Stimulated activated memory B cell treated with anti-CD40 and anti-IgM and Interleukin-4, amounts not matched to agents 10 μg/mL and 1 μg/mL and 100 μg/mL, for 72 hours (primary cell): ENCODE measurements around the gene SMYD3.

ENCODE experiments used
- ATAC-seq: fragments of 150-1000 bp; cut with Tn5 transposase; 2 replicates; pipeline ENCODE4 v1.10.0; 2021
- H3K27ac Mint-ChIP-seq: one replicate; pipeline ENCODE4 v1.8.0; 2022; ENCODE audit warnings: mild to moderate bottlenecking, mixed read lengths
- H3K27me3 Mint-ChIP-seq: one replicate; pipeline ENCODE4 v1.8.0; 2022; ENCODE audit warnings: mixed read lengths
- H3K36me3 Mint-ChIP-seq: one replicate; pipeline ENCODE4 v1.8.0; 2022; ENCODE audit warnings: mixed read lengths
- H3K4me1 Mint-ChIP-seq: one replicate; pipeline ENCODE4 v1.8.0; 2022; ENCODE audit warnings: mixed read lengths
- H3K4me3 Mint-ChIP-seq: one replicate; pipeline ENCODE4 v1.8.0; 2022; ENCODE audit warnings: mild to moderate bottlenecking, moderate library complexity, mixed read lengths
- H3K9me3 Mint-ChIP-seq: one replicate; pipeline ENCODE4 v1.8.0; 2022; ENCODE audit warnings: mixed read lengths

SMYD3 gene

GRCh38 chr1:246292571-246292970, 214.5 kb downstream of the SMYD3 start:
- H3K4me3 Mint-ChIP-seq: no peak overlapping the region
- H3K4me1 Mint-ChIP-seq: peaks cover 4% of the 10 kb centered on the region
- no peaks in the 10 kb centered on the region for H3K9me3 Mint-ChIP-seq
- ATAC-seq: no peak
- H3K36me3 Mint-ChIP-seq: peaks cover 28% of the 10 kb centered on the region
- H3K27me3 Mint-ChIP-seq: no peaks in the 10 kb centered on the region
- no peak overlapping the region for H3K27ac Mint-ChIP-seq

GRCh38 chr1:246291127-246291526, 216.0 kb downstream of the SMYD3 start:
- Mint-ChIP-seq H3K27me3 (no peaks in the 10 kb centered on the region), H3K4me1 (no peaks in the 10 kb centered on the region), H3K36me3 (peaks cover 17% of the 10 kb centered on the region), H3K27ac (no peak overlapping the region), H3K4me3 (no peak overlapping the region), H3K9me3 (no peaks in the 10 kb centered on the region)
- no peak for ATAC-seq

- Mint-ChIP-seq H3K27me3 (no peaks in the 10 kb centered on the region), H3K9me3 (no peaks in the 10 kb centered on the region), H3K4me3 (no peak overlapping the region), H3K36me3 (peaks cover 30% of the 10 kb centered on the region), H3K27ac (no peak overlapping the region), H3K4me1 (no peaks in the 10 kb centered on the region)
- no peak for ATAC-seq
Observed at GRCh38 chr1:246283771-246284410, 223.2 kb downstream of the SMYD3 start.

DNA sequence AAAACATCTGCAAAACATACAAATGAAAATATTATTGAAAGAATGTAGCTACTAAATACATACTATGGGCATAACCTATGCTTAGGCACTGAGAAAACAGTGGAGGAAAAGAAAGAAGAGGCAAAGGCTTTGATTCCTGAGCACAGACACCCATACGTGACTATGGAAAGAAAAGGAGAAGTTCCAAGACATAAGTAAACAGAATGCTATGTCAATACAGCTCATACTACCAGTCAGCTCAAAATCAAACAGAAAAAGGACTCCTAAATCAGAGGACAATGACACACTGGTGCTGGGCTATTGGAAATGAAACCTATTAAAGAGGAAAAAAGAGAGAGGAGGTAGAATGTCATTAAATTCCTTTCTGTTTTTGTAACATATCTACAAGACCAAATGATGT, 225.4 kb downstream of the SMYD3 start:
- Mint-ChIP-seq H3K4me1 (no peaks in the 10 kb centered on the region), H3K27ac (no peak overlapping the region), H3K36me3 (peaks cover 33% of the 10 kb centered on the region), H3K27me3 (no peaks in the 10 kb centered on the region), H3K9me3 (no peaks in the 10 kb centered on the region), H3K4me3 (no peak overlapping the region)
- no peak for ATAC-seq

- H3K4me3 Mint-ChIP-seq: no peak overlapping the region
- H3K27me3 Mint-ChIP-seq: no peaks in the 10 kb centered on the region
- no peak for ATAC-seq
- H3K27ac Mint-ChIP-seq: no peak overlapping the region
- H3K4me1 Mint-ChIP-seq: no peaks in the 10 kb centered on the region
- H3K36me3 Mint-ChIP-seq: peaks cover 33% of the 10 kb centered on the region
- H3K9me3 Mint-ChIP-seq: no peaks in the 10 kb centered on the region
Observed at GRCh38 chr1:246281195-246281594, 225.9 kb downstream of the SMYD3 start.

DNA sequence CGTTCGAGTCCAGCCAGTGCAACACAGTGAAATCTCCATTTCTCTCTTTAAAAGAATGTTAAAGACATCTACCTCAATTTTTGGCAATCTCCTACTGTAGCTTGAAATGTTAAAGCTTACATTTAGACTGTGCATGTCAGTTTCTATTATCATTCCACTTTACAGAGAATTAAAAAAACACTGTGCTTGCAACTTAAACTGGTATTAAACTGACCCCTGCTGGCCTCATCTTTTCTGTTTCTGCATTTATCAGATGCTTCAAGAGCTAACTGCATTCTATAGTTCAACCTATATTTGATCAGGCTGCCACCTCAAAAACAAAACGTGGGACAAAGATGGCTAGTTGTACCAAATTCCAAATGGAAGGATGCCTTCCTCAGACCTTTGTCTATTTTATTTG, 226.5 kb downstream of the SMYD3 start:
- Mint-ChIP-seq H3K27ac (no peak overlapping the region), H3K4me1 (no peaks in the 10 kb centered on the region), H3K9me3 (no peaks in the 10 kb centered on the region), H3K4me3 (no peak overlapping the region), H3K36me3 (peaks cover 30% of the 10 kb centered on the region), H3K27me3 (no peaks in the 10 kb centered on the region)
- no peak for ATAC-seq

GRCh38 chr1:246279402-246279801, 227.7 kb downstream of the SMYD3 start:
- H3K27me3 Mint-ChIP-seq: no peaks in the 10 kb centered on the region
- no peak overlapping the region for H3K27ac Mint-ChIP-seq
- H3K4me3 Mint-ChIP-seq: no peak overlapping the region
- peaks cover 25% of the 10 kb centered on the region for H3K36me3 Mint-ChIP-seq
- no peaks in the 10 kb centered on the region for H3K9me3 Mint-ChIP-seq
- H3K4me1 Mint-ChIP-seq: no peaks in the 10 kb centered on the region
- no peak for ATAC-seq

DNA sequence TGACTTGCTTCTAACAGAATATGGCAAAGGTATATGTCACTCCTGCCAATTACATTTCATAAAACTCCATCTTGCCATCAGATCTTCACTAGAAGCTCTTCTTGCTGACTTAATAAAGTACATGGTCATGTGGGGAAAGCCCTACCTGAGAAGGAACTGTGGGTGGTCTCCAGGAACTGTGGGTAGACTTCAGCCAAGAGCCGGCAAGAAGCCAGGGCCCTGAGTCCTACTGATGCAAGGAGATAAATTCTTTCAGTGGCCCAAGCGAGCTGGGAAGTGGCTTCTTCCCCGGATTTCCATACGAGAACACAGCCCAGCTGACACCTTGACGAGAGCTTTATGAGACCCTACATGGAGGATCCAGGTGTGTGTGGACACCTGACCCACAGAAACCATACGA, 228.7 kb downstream of the SMYD3 start:
- no peaks in the 10 kb centered on the region for H3K4me1 Mint-ChIP-seq
- H3K27me3 Mint-ChIP-seq: no peaks in the 10 kb centered on the region
- no peak overlapping the region for H3K27ac Mint-ChIP-seq
- no peaks in the 10 kb centered on the region for H3K9me3 Mint-ChIP-seq
- no peak for ATAC-seq
- H3K4me3 Mint-ChIP-seq: no peak overlapping the region
- peaks cover 26% of the 10 kb centered on the region for H3K36me3 Mint-ChIP-seq

- Mint-ChIP-seq H3K4me1 (no peaks in the 10 kb centered on the region), H3K4me3 (no peak overlapping the region), H3K27me3 (no peaks in the 10 kb centered on the region), H3K27ac (no peak overlapping the region), H3K9me3 (no peaks in the 10 kb centered on the region), H3K36me3 (peaks cover 23% of the 10 kb centered on the region)
- ATAC-seq: no peak
Observed at GRCh38 chr1:246275036-246275435, 232.0 kb downstream of the SMYD3 start.

- no peaks in the 10 kb centered on the region for H3K4me1 Mint-ChIP-seq
- H3K4me3 Mint-ChIP-seq: no peak overlapping the region
- no peak for ATAC-seq
- H3K27ac Mint-ChIP-seq: no peak overlapping the region
- H3K36me3 Mint-ChIP-seq: peaks cover 18% of the 10 kb centered on the region
- H3K9me3 Mint-ChIP-seq: no peaks in the 10 kb centered on the region
- no peaks in the 10 kb centered on the region for H3K27me3 Mint-ChIP-seq
Observed at GRCh38 chr1:246274186-246274585, 232.9 kb downstream of the SMYD3 start.

- Mint-ChIP-seq H3K9me3 (no peaks in the 10 kb centered on the region), H3K4me3 (no peak overlapping the region), H3K4me1 (no peaks in the 10 kb centered on the region)
Observed at GRCh38 chr1:246271516-246271915, 235.6 kb downstream of the SMYD3 start.

DNA sequence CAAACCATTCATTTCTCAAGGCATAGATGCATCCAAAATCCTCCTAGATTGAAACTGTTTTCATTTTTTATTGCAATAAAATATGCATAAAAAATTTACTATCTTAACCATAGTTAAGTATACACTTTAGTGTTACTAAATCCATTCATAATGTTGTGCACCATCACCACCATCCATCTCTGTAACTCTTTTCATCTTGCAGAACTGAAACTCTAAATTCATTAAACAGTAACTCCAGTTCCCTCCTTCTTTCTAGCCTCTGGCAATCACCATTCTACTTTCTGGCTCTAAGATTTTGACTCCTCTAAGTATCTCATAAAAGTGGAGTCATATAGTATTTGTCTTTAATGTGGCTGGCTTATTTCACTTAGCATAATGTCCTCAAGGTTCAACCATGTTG, 236.8 kb downstream of the SMYD3 start:
- H3K4me1 Mint-ChIP-seq: no peaks in the 10 kb centered on the region
- no peaks in the 10 kb centered on the region for H3K27me3 Mint-ChIP-seq
- no peak for ATAC-seq
- H3K9me3 Mint-ChIP-seq: no peaks in the 10 kb centered on the region
- H3K27ac Mint-ChIP-seq: no peak overlapping the region
- no peak overlapping the region for H3K4me3 Mint-ChIP-seq
- peaks cover 38% of the 10 kb centered on the region for H3K36me3 Mint-ChIP-seq

More at GRCh38 chr1:246271516-246271915, 235.6 kb downstream of the SMYD3 start:
- ATAC-seq: no peak
- Mint-ChIP-seq H3K27ac (no peak overlapping the region), H3K36me3 (peaks cover 27% of the 10 kb centered on the region), H3K27me3 (no peaks in the 10 kb centered on the region)

DNA sequence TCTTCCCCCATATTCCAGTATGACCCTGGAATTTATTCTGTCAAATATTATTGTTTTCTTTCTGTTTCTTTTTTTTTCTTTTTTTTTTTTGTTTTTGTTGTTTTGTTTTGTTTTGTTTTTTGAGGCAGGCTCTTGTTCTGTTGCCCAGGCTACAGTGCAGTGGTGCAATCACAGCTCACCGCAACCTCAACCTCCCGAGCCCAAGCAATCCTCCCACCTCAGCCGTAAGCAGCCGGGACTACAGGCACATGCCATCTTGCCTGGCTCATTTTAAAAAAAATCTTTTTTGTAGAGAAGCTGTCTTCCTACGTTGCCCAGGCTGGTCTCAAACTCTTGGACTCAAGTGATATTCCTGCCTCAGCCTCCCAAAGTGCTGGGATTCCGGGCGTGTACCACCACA, 237.6 kb downstream of the SMYD3 start:
- no peaks in the 10 kb centered on the region for H3K27me3 Mint-ChIP-seq
- no peaks in the 10 kb centered on the region for H3K9me3 Mint-ChIP-seq
- no peak overlapping the region for H3K4me3 Mint-ChIP-seq
- H3K27ac Mint-ChIP-seq: no peak overlapping the region
- ATAC-seq: no peak
- no peaks in the 10 kb centered on the region for H3K4me1 Mint-ChIP-seq
- H3K36me3 Mint-ChIP-seq: peaks cover 40% of the 10 kb centered on the region

DNA sequence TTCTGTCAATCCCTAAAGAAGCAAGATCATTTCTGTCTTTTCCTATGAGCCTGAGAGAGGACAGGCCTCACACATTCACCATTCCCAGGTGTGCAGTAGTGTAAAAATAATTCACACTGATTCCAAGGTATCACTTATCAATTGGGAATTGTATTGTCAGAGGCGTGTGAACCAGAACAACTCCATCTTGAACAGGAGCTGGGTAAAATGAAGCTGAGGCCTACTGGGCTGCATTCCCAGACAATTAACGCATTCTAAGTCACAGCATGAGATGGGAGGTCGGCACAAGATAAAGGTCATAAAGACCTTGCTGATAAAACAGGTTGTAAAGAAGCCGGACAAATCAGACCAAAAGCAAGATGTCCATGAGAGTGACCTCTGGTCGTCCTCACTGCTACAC, 239.2 kb downstream of the SMYD3 start:
- H3K36me3 Mint-ChIP-seq: peaks cover 34% of the 10 kb centered on the region
- H3K4me1 Mint-ChIP-seq: no peaks in the 10 kb centered on the region
- H3K4me3 Mint-ChIP-seq: no peak overlapping the region
- H3K27me3 Mint-ChIP-seq: no peaks in the 10 kb centered on the region
- H3K27ac Mint-ChIP-seq: no peak overlapping the region
- no peaks in the 10 kb centered on the region for H3K9me3 Mint-ChIP-seq
- ATAC-seq: no peak

GRCh38 chr1:246267426-246267825, 239.7 kb downstream of the SMYD3 start:
- Mint-ChIP-seq H3K36me3 (peaks cover 34% of the 10 kb centered on the region), H3K9me3 (no peaks in the 10 kb centered on the region), H3K4me1 (no peaks in the 10 kb centered on the region), H3K4me3 (no peak overlapping the region), H3K27ac (no peak overlapping the region), H3K27me3 (no peaks in the 10 kb centered on the region)
- ATAC-seq: no peak

DNA sequence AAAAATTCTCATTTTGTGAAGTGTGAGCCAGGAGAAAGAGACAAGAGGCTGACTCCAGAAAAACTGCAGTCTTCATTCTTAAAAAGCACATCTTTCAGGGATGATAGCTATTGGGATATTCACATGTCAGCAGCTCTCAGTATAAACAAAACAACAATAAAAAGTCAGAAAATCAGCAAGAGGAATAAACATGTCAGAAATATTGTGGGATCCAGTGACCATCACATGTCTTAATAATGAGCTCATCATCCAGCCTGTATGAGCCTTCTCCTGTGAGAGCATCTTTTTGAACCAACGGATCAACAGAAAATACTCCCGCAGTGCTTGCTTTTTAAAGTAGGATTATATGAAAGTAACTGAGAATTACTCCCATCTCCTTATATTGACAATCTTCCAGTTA, 241.6 kb downstream of the SMYD3 start:
- Mint-ChIP-seq H3K27me3 (no peaks in the 10 kb centered on the region), H3K36me3 (peaks cover 36% of the 10 kb centered on the region), H3K4me3 (no peak overlapping the region), H3K9me3 (no peaks in the 10 kb centered on the region), H3K4me1 (no peaks in the 10 kb centered on the region), H3K27ac (no peak overlapping the region)
- no peak for ATAC-seq

- no peaks in the 10 kb centered on the region for H3K27me3 Mint-ChIP-seq
- no peak overlapping the region for H3K4me3 Mint-ChIP-seq
- no peaks in the 10 kb centered on the region for H3K4me1 Mint-ChIP-seq
- H3K9me3 Mint-ChIP-seq: peaks cover 8% of the 10 kb centered on the region
- H3K27ac Mint-ChIP-seq: no peak overlapping the region
- peaks cover 40% of the 10 kb centered on the region for H3K36me3 Mint-ChIP-seq
- no peak for ATAC-seq
Observed at GRCh38 chr1:246262281-246262680, 244.8 kb downstream of the SMYD3 start.
